ENCODE data around the gene ZNF785. TPM values are rescaled to one million over a fixed set of nuclear protein-coding genes. Genes with fewer than 3 reads are reported as not detected.

The ZNF785 gene
- total RNA-seq, 1 experiment from 2014 or later = 2.8 TPM

GRCh38 chr16:30582611-30583340 is 2.7 kb downstream of the ZNF785 start:
- Histone ChIP-seq H3K4me3 (ENCODE audit: insufficient read depth, low read depth, low read length) (no peak overlapping the region), H3K36me3 (replicated peaks; ENCODE audit: control insufficient read depth, insufficient read depth, low read length) (peaks cover 7% of the 10 kb centered on the region), H3K27me3 (ENCODE audit: control insufficient read depth, insufficient read depth, low read length) (no peaks in the 10 kb centered on the region)
- DNase-seq = peak; percentile 33

GRCh38 chr16:30581457-30581856 is 4.0 kb downstream of the ZNF785 start:
- Histone ChIP-seq H3K4me3 (ENCODE audit: insufficient read depth, low read depth, low read length) (no peak overlapping the region), H3K36me3 (replicated peaks; ENCODE audit: control insufficient read depth, insufficient read depth, low read length) (peaks cover 7% of the 10 kb centered on the region), H3K27me3 (ENCODE audit: control insufficient read depth, insufficient read depth, low read length) (no peaks in the 10 kb centered on the region)
- no peak for DNase-seq

- Histone ChIP-seq H3K27me3 (ENCODE audit: control insufficient read depth, insufficient read depth, low read length) (no peaks in the 10 kb centered on the region), H3K36me3 (replicated peaks; ENCODE audit: control insufficient read depth, insufficient read depth, low read length) (no peaks in the 10 kb centered on the region; the same call in 1 of the 2 replicates), H3K4me3 (ENCODE audit: insufficient read depth, low read depth, low read length) (no peak overlapping the region)
- DNase-seq = no peak
These were observed 10.8 kb downstream of the ZNF785 start for GRCh38 chr16:30574678-30575077.

GRCh38 chr16:30571445-30572322 is 13.8 kb downstream of the ZNF785 start, which contains the start of gene ZNF688:
ZNF688 (minus strand) TSS chr16:30571714; CDS start chr16:30571629, 85 bp downstream.
- H3K36me3 ChIP-seq (replicated peaks; ENCODE audit: control insufficient read depth, insufficient read depth, low read length) = no peaks in the 10 kb centered on the region; the same call in 1 of the 2 replicates
- no peaks in the 10 kb centered on the region for H3K27me3 ChIP-seq (ENCODE audit: control insufficient read depth, insufficient read depth, low read length)
- H3K4me3 ChIP-seq (ENCODE audit: insufficient read depth, low read depth, low read length) = peak within 1 kb of the TSS; percentile 67
- DNase-seq = peak; percentile 98

GRCh38 chr16:30570636-30571444 is 14.7 kb downstream of the ZNF785 start:
- Histone ChIP-seq H3K27me3 (ENCODE audit: control insufficient read depth, insufficient read depth, low read length) (no peaks in the 10 kb centered on the region), H3K4me3 (ENCODE audit: insufficient read depth, low read depth, low read length) (peak overlapping the region; percentile 67), H3K36me3 (replicated peaks; ENCODE audit: control insufficient read depth, insufficient read depth, low read length) (no peaks in the 10 kb centered on the region; the same call in 1 of the 2 replicates)
- DNase-seq = peak; percentile 81

GRCh38 chr16:30569746-30570635 is 15.5 kb downstream of the ZNF785 start:
- Histone ChIP-seq H3K4me3 (ENCODE audit: insufficient read depth, low read depth, low read length) (no peak overlapping the region), H3K36me3 (replicated peaks; ENCODE audit: control insufficient read depth, insufficient read depth, low read length) (no peaks in the 10 kb centered on the region; the same call in 1 of the 2 replicates), H3K27me3 (ENCODE audit: control insufficient read depth, insufficient read depth, low read length) (no peaks in the 10 kb centered on the region)
- peak; percentile 56 for DNase-seq

GRCh38 chr16:30569281-30569680 is 16.2 kb downstream of the ZNF785 start:
- DNase-seq = no peak
- Histone ChIP-seq H3K36me3 (replicated peaks; ENCODE audit: control insufficient read depth, insufficient read depth, low read length) (no peaks in the 10 kb centered on the region; the same call in 1 of the 2 replicates), H3K27me3 (ENCODE audit: control insufficient read depth, insufficient read depth, low read length) (no peaks in the 10 kb centered on the region), H3K4me3 (ENCODE audit: insufficient read depth, low read depth, low read length) (no peak overlapping the region)

- Histone ChIP-seq H3K36me3 (replicated peaks; ENCODE audit: control insufficient read depth, insufficient read depth, low read length) (no peaks in the 10 kb centered on the region), H3K4me3 (ENCODE audit: insufficient read depth, low read depth, low read length) (no peak overlapping the region), H3K27me3 (ENCODE audit: control insufficient read depth, insufficient read depth, low read length) (no peaks in the 10 kb centered on the region)
- no peak for DNase-seq
These were observed 17.4 kb downstream of the ZNF785 start for GRCh38 chr16:30567991-30568638.

- Histone ChIP-seq H3K4me3 (ENCODE audit: insufficient read depth, low read depth, low read length) (no peak overlapping the region), H3K36me3 (replicated peaks; ENCODE audit: control insufficient read depth, insufficient read depth, low read length) (no peaks in the 10 kb centered on the region)
These were observed 18.1 kb downstream of the ZNF785 start for GRCh38 chr16:30567160-30567990.

GRCh38 chr16:30566531-30566930 is 19.0 kb downstream of the ZNF785 start:
- DNase-seq = no peak
- no peaks in the 10 kb centered on the region for H3K27me3 ChIP-seq (ENCODE audit: control insufficient read depth, insufficient read depth, low read length)
- no peaks in the 10 kb centered on the region for H3K36me3 ChIP-seq (replicated peaks; ENCODE audit: control insufficient read depth, insufficient read depth, low read length)

More at GRCh38 chr16:30567160-30567990, 18.1 kb downstream of the ZNF785 start:
- DNase-seq = no peak
- H3K27me3 ChIP-seq (ENCODE audit: control insufficient read depth, insufficient read depth, low read length) = no peaks in the 10 kb centered on the region

GRCh38 chr16:30565984-30566383 is 19.5 kb downstream of the ZNF785 start:
- Histone ChIP-seq H3K36me3 (replicated peaks; ENCODE audit: control insufficient read depth, insufficient read depth, low read length) (no peaks in the 10 kb centered on the region), H3K4me3 (ENCODE audit: insufficient read depth, low read depth, low read length) (no peak overlapping the region), H3K27me3 (ENCODE audit: control insufficient read depth, insufficient read depth, low read length) (no peaks in the 10 kb centered on the region)
- no peak for DNase-seq

More at GRCh38 chr16:30566531-30566930, 19.0 kb downstream of the ZNF785 start:
- no peak overlapping the region for H3K4me3 ChIP-seq (ENCODE audit: insufficient read depth, low read depth, low read length)

GRCh38 chr16:30565526-30565925 is 20.0 kb downstream of the ZNF785 start:
- H3K27me3 ChIP-seq (ENCODE audit: control insufficient read depth, insufficient read depth, low read length) = no peaks in the 10 kb centered on the region
- H3K4me3 ChIP-seq (ENCODE audit: insufficient read depth, low read depth, low read length) = no peak overlapping the region
- no peaks in the 10 kb centered on the region for H3K36me3 ChIP-seq (replicated peaks; ENCODE audit: control insufficient read depth, insufficient read depth, low read length)
- no peak for DNase-seq

Measured in H7 (cell line).